RWPE1 (cell line): Measurements from ENCODE around the gene LZTS2.

ENCODE experiments used
- CTCF ChIA-PET: fragments of 350-600 bp; sonication (Branson Sonifier 250); formaldehyde crosslinking; extraction: SDS; loops from one replicate; lab custom pipeline; 2021; lab: Yijun Ruan, JAX
- POLR2A ChIA-PET: fragments of 400-600 bp; formaldehyde crosslinking; extraction: SDS; loops from one replicate; lab custom pipeline; 2020; ENCODE audit warnings: antibody characterized with exemption; ENCODE audit not compliant: low non-redundant PET; lab: Yijun Ruan, JAX
- DNase-seq: peaks from one replicate; pipeline ENCODE4 v3.0.0; 2012; ENCODE audit warnings: low spot score
- H3K27ac ChIP-seq: fragments of 450-650 bp; 2 replicates; pipeline ENCODE4 v1.5.1; 2017
- CTCF ChIP-seq: fragments of 450-650 bp; conservative IDR thresholded peaks from 2 replicates; pipeline ENCODE4 v1.5.1; 2017; ENCODE audit warnings: low read depth, mild to moderate bottlenecking

The LZTS2 gene

GRCh38 chr10:100981178-100981772 is 18.3 kb upstream of the LZTS2 start:
- DNase-seq, result no peak
- CTCF ChIA-PET, result interaction anchor here (0.6 to 1.4 kb wide), 2 partner anchors 15 to 33 kb away, joined by 4 read pairs; no protein-coding TSS in a partner anchor
- POLR2A ChIA-PET, result no interaction called here
- no peak for TF ChIP-seq CTCF
- no peak overlapping the region for H3K27ac ChIP-seq

GRCh38 chr10:100982916-100983830 is 16.4 kb upstream of the LZTS2 start:
- H3K27ac ChIP-seq, result peak overlapping the region; percentile 19; the same call in 1 of the 2 replicates
- CTCF ChIA-PET, result no interaction called here
- POLR2A ChIA-PET, result no interaction called here
- DNase-seq, result no peak
- TF ChIP-seq CTCF, result no peak

- H3K27ac ChIP-seq, result no peak overlapping the region; the same call in 1 of the 2 replicates
- DNase-seq, result no peak
- ChIA-PET CTCF (interaction anchor here (0.5 kb wide), 1 partner anchor 559 kb away, joined by 6 read pairs; no protein-coding TSS in a partner anchor), POLR2A (no interaction called here)
- no peak for TF ChIP-seq CTCF
Measured at GRCh38 chr10:100983868-100984671, 15.5 kb upstream of the LZTS2 start.

GRCh38 chr10:100984672-100985177 is 14.9 kb upstream of the LZTS2 start:
- CTCF ChIA-PET, result interaction anchor here (0.5 to 1.6 kb wide), 4 partner anchors 13 to 558 kb away, joined by 4 to 7 read pairs (median 6); no protein-coding TSS in a partner anchor
- TF ChIP-seq CTCF, result no peak
- H3K27ac ChIP-seq, result no peak overlapping the region; the same call in 1 of the 2 replicates
- POLR2A ChIA-PET, result interaction anchor here (0.9 kb wide), 1 partner anchor 13 kb away, joined by 7 read pairs; no protein-coding TSS in a partner anchor
- no peak for DNase-seq

GRCh38 chr10:100985336-100985735 is 14.3 kb upstream of the LZTS2 start:
- H3K27ac ChIP-seq, result no peak overlapping the region
- DNase-seq, result no peak
- no peak for TF ChIP-seq CTCF
- ChIA-PET POLR2A (interaction anchor here (0.9 kb wide), 1 partner anchor 13 kb away, joined by 7 read pairs; no protein-coding TSS in a partner anchor), CTCF (interaction anchor here (0.6 to 1.6 kb wide), 4 partner anchors 12 to 29 kb away, joined by 3 to 7 read pairs (median 5); no protein-coding TSS in a partner anchor)
